Omental fat pad (tissue), 4 donors: ENCODE measurements around the gene SLC2A2. TPM values are rescaled to one million over a fixed set of nuclear protein-coding genes. Genes with fewer than 3 reads are reported as not detected.
"Not testable (repeated sequence)": the region's sequence is repeated elsewhere in the genome, so short reads cannot be mapped to it uniquely, and the experiment has no call there.

Experiments
- ATAC-seq: fragments of 150-250 bp; one replicate; pipeline ENCODE4 v1.9.1; 2016; ENCODE audit warnings: mild to moderate bottlenecking, moderate library complexity; ENCODE audit not compliant: low FRiP score
- DNase-seq: peaks from one replicate; pipeline ENCODE4 v3.0.0-alpha.2; 2019; ENCODE audit warnings: low spot score
- CTCF ChIP-seq, 3 donors: fragments of 450-650 bp; IDR thresholded peaks; one replicate each; pipeline ENCODE4 v1.5.1; 2016 to 2017; ENCODE audit warnings: antibody characterized with exemption in 3 of 3, mild to moderate bottlenecking in 3 of 3, moderate library complexity in 2 of 3
- total RNA-seq, 4 donors: library from RNA; depleted of rRNA; stranded (reverse); fragments of >200 nt; gene quantifications; one replicate each; pipeline ENCODE4 v1.1.0, GENCODE V29; 2016

SLC2A2 gene
- total RNA-seq, 4 donors from 2014 or later: not detected

- no peak for TF ChIP-seq CTCF (IDR thresholded peaks at IDR 0.05)
- ATAC-seq: no peak
- no peak for DNase-seq
These were observed 50.4 kb downstream of the SLC2A2 start for GRCh38 chr3:170976190-170976519.

- TF ChIP-seq CTCF (IDR thresholded peaks at IDR 0.05): no peak
- DNase-seq (no peak), ATAC-seq (no peak)
These were observed 51.0 kb downstream of the SLC2A2 start for GRCh38 chr3:170975283-170976189.

- no peak for DNase-seq
- ATAC-seq: no peak
- TF ChIP-seq CTCF (IDR thresholded peaks at IDR 0.05): no peak
These were observed 51.6 kb downstream of the SLC2A2 start for GRCh38 chr3:170974872-170975271.

- DNase-seq, ATAC-seq: not testable (repeated sequence)
These were observed 53.6 kb downstream of the SLC2A2 start for GRCh38 chr3:170972917-170973316.

GRCh38 chr3:170967126-170967525, 59.4 kb downstream of the SLC2A2 start:
- DNase-seq (no peak), ATAC-seq (no peak)
- TF ChIP-seq CTCF (IDR thresholded peaks at IDR 0.05): no peak

GRCh38 chr3:170966495-170966894, 60.0 kb downstream of the SLC2A2 start:
- ATAC-seq (no peak), DNase-seq (no peak)
- TF ChIP-seq CTCF (IDR thresholded peaks at IDR 0.05): no peak

GRCh38 chr3:170962411-170962810, 64.1 kb downstream of the SLC2A2 start:
- TF ChIP-seq CTCF (IDR thresholded peaks at IDR 0.05): no peak
- ATAC-seq: no peak
- DNase-seq: no peak
